ENCODE data around the gene SLC9A7.
"Not testable (repeated sequence)": the region's sequence is repeated elsewhere in the genome, so short reads cannot be mapped to it uniquely, and the experiment has no call there.

Gene SLC9A7

DNA sequence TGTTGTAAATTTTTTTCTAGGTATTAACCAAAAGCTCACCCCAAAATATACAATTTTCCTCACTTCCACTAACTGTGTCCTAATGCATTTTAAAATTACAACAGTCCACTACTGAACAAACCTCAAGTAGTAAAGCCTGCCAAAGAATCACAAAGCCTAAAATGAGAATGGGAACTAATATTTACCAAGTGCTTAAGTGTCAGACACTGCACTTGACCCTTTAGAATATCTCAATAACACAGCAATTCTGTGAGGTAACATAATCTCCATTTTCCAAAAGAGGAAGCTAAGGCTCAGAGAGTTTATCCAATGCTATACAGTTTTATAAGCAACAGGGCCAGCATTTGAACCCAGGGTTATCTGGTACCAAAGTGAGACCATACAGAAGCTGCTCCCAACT lies 4.9 kb downstream of the SLC9A7 start:
- DNase-seq, result no peak

DNA sequence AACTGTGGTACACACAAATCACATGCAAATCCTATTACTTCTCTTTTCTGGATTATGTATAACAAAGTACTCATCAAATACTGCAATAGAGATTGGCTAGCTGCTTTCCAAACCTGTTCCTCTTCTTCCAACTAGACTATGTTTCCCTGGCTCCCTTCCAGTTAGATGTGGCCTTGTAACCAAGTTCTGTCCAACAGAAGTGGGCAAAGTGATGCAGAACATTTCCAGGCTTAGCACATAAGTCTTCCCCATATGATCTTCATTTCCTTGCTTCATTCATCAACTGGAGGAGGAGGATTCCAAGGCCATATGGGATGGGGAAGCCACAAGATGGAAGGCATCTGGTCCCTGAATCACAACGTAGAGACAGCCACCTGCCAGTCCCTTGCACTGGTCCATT lies 8.0 kb downstream of the SLC9A7 start:
- no peak for DNase-seq

DNA sequence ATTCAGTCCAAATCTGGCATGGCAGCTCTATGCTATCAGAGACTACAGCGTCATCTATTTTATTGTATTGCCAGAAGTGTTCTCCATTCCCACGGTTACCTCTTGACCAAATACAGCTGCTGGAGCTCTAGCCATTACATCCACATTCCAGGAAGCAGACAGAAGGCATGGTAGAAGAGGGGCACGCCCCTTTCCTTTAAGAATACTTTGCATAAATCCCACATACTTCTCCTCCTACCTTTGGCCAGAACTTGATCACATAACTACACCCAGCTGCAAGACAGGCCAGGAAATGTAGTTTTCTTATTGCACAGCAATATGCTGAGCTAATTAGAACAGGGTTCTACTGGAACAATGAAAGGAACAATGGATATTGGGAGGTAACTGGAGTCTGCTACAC lies 14.9 kb downstream of the SLC9A7 start:
- DNase-seq, result no peak

DNA sequence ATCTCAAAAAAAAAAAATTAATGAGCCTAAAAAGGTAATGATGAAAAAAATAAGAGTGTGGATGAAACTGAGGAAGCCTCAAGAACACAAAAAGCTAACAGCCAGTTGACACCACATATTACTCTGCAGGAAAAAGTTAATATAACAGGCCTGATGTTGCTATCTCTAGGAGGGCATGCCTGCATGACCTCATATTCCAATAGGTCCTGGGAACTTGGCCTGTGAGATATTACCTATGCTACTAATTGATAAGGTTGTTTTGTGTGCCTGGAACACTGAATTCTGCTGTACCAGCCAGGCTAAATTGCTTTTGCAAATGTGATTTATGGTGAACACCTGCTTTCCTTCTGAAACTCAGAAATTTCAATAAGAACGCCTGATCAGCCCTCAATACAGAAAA lies 15.9 kb downstream of the SLC9A7 start:
- no peak for DNase-seq

DNA sequence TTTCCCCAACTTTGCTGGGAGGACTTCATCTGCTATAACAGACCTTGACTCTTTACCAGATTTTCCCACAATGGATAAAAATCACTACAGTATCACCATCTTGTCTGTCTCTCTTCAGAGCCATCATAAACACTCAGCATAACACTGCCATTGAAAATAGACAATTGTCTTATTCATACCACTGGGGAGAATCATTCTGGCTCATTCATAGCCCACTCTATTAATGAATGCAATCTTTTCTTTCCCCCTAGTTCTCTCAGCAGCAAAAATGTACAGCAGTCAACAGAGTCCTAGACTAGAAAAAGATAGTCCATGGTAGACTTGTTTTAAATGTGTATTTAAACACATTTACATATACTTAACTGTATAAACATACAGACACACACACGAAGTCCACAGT lies 19.2 kb downstream of the SLC9A7 start:
- no peak for DNase-seq

DNA sequence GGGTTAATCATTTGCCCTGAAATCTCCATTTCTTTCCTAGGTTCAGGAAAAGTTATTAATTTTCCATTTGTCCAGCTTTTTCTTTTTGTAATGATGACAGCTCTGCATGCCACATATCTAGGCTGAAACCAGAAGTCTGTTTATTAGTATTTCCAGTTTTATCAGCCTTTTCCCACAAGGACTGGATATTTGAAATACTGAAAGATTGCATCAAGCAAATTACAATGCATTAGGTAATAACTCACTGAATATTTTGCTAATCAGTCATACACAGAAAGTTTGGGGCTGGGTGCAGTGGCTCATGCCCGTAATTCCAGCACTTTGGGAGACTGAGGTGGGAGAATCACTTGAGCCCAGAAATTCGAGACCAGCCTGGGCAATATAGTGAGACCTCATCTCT lies 21.5 kb downstream of the SLC9A7 start:
- DNase-seq, result peak; percentile 74

DNA sequence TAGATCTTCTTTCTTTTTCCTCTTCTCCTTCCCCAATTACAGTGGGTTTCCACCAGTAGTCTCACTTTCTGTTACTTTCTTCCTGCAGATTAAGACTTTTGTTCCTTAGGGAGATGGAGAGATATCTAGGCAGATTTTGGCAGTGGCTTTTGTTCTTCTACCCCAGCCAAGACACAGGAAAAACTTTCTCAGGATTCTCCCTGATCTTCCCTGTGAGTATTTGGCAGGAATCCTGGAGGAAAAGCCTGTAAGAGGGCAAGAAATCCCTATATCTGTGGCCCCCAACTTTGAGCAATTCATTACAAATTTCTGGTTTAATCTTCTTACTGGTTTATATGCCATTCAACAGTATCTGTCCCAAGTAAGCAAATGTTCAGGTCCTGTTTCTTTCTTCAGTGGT lies 21.9 kb downstream of the SLC9A7 start:
- no peak for DNase-seq

DNA sequence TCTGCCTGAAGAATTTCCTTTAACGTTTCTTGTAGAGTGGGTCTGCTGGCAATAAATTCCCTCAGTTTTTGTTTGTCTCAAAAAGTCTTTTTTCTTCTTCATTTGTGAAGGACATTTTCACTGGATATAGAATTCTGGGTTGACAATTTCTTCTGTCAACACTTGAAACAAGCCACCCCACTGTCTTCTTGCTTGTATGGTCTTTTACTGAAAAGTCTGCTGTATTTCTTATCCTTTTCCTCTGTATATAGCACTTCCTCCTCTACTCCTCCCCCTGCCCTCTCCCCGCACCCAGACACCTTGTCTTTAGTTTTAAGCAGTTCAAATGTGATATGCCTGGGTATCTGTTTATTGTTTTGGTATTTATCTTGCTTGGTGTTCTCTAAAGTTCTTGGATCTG lies 23.3 kb downstream of the SLC9A7 start:
- no peak for DNase-seq

DNA sequence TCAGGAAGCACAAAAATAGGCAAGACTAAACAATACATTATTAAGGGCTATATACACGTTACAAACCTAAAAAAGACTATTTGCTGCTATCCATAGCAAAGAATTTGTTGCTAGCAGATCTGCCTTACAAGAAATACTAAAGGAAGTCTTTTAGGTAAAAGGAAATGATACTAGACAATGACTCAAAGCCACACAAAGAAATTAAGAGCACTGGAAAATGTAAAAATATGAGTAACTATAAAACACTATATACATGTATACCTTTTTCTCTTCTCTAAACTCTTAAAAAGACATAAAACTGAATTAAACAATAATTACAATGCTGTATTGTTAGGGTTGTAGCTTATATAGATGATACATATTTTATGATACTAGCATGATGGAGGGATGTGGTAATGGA lies 25.7 kb downstream of the SLC9A7 start:
- DNase-seq, result no peak

DNA sequence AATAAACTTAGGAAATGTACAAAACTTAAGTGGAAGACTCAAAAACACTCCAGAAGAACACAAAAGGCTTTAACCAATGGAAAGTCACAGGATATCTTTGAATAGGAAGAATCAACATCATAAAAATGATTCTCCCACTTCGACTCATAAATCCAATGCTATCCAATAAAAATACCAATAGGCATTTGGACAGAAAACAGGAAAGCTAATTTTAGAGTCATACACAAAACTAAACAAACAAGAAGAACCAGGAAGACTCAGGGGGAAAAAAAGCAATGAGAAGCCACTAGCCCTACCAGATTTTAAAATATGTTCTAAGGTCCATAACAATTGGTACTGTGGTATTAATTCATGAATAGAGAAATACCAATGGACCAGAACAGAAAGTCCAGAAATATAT lies 28.2 kb downstream of the SLC9A7 start:
- DNase-seq, result no peak

DNA sequence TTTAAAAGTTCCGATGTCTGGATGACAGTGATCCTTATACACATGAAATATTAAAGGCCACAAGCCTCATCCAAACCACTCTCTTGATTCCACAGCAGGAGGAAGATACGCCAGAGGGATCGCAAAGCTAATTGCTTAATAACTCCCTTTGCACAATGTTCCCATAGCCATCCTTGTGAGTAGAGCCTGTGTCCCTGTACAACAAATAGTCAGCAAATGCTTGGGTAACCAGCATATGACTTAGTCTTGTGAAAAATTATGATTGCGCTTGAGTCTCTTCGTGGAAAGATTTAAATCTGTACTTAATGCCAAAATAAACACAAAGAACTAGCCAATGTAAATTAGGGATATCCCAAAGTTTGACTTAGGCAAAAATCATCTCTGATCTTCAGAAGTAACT lies 31.5 kb downstream of the SLC9A7 start:
- DNase-seq, result no peak

DNA sequence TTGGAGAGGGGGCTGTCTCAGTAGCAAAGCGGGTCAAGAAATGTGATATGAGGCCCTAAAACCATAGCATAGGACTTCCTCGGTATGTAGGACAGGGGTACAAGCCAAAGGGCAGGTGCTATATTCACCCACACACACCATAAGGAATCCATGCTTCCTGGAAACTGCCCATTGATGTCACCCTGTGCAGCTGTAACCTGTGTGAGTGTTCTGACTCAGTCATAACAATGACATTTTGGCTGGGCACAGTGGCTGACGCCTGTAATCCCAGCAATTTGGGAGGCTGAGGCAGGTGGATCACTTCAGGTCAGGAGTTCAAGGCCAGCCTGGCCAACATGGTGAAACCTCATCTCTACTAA lies 35.4 kb downstream of the SLC9A7 start:
- DNase-seq, result not testable (repeated sequence)

DNA sequence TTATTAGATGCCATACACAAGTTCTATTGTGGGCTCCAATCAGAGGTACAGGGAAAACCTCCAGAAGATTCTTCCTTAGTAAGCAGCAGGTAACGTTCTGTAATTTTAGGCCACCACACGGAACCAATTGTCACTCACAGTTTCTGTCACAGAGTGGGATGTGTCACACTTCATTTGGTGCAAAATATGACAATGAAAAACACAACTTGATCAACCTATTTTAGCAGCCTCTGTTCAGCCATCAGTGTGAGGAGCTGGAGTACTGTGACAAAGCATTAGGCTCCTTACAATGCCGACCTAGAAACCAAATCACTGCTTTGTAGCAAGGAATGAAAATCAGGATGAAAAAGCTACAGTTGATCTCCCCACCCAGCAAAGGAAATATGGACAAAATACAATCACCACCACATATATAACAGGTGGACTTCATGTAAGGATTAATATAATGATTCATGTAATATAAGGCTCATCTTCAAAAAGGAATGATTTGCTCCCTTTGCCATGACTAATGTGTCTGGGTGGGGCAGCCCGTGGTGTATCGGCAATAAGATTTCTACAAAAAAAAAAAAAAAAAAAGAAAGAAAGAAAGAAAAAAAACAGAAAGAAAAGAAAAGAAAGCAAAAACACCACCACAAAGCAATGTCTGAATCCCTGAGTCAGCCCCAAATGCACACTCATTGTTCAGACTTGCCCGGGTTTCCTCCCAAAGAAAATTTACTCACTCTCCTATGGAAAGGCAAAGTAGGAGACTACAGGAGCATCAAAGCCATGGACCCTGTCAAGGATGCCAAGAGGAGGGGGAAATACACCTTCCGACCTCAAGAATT lies 36.0 kb downstream of the SLC9A7 start:
- DNase-seq, result peak; percentile 13

DNA sequence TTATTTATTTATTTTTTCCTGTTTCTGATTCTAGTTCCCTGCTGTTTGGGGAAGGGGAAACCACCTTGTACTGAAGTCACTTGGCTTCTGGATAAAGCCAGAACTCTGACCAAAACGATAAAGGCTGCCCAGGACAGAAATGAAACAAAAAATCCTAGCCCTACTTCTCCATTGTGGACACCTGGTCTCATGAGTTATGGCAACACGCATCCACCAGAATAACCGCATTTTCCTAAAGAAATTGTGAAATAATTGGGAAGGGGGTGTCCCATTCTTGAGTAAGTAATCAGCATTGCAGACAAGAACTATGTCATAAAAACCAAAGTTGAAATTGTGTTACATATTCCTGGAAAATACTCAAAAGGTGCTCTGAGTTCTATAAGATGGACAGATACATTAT lies 42.1 kb downstream of the SLC9A7 start:
- DNase-seq, result no peak

DNA sequence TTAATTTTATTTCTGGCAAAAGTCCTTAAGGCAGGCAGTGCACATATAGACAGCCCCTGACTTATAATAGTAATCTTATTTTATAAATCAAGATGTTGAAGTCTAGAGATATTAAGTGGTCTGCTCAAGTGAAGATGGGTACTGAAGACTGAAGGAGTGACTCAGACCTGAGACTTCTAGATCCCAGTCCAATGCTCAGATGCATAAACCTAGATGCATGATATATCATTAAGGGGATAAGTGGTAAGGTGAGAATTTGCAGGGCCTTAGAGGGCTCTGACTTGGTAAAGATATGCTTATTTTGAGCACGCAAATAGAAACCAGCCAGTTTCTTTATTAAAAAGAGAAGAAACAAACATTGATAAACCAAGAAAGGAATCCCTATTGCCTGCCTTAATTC lies 42.9 kb downstream of the SLC9A7 start:
- no peak for DNase-seq

DNA sequence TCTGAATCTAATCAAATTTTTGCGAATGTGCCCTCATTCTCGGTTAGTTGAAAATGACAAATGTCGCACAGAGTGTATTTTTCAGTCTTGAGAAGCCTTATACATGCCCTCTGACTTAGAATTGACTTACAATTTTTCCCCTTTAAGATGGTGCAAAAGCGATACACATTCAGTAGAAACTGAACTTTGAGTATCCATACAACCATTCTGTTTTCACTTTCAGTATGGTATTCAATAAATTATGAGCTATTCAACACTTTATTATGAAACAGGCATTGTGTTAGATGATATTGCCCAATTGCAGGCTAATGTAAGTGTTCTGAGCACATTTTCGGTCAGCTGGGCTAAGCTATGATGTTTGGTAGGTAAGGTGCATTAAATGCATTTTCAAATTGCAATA lies 43.4 kb downstream of the SLC9A7 start:
- DNase-seq, result no peak

DNA sequence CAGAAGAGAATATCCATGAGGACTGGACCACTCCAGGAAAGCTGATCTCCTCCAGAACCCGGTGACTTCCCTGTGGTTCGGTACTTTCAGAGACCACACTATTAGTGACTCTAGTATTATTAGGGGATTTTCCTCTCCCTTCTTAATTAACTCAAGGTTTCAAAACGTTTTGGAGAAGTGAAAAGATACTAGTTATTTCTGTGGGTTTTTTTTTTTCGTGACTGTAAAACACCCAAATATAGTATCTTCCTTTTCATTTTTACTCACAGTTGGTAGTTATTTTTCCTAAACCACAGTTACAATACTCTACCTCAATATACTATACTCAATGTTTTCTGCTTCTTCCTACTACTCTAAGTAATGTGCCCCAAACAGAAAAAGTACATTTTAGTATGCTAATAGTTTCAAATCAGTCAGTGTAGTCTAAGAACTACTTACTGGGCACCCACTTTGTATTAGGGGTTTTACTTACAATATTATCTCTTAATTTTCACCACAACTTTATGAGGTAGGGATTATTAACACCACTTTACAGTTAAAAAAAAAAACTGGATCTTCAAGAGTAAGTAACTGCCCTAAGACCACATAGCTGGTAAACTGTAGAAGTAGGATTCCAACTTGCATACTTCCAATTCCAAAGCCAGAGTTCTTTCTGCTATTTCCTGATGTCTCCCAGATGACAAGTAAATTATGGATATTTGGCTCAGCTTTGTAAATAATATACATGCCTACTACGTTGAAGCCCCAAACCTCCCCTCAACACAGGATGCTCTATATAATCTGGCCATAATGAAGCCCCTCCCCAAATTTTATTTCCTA lies 45.0 kb downstream of the SLC9A7 start:
- peak; percentile 49 for DNase-seq

DNA sequence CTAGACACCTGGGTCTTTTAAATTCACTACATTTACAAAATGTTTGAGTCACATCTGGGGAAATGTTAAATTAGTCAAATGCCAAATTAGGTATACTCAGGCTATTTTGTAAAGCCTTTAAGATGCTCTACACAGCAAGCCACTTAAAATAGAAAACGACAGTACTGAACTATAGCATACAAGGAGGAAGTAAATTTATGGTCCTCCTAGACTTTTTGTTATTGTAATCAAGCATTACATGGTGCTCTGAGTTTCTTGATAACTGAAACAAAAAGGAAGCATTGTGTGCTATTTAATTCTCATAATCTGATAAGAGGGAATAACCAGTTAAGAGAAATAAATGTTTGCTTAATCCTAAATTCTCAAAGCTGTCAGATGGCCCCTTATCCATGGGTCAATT lies 46.2 kb downstream of the SLC9A7 start:
- DNase-seq, result no peak

DNA sequence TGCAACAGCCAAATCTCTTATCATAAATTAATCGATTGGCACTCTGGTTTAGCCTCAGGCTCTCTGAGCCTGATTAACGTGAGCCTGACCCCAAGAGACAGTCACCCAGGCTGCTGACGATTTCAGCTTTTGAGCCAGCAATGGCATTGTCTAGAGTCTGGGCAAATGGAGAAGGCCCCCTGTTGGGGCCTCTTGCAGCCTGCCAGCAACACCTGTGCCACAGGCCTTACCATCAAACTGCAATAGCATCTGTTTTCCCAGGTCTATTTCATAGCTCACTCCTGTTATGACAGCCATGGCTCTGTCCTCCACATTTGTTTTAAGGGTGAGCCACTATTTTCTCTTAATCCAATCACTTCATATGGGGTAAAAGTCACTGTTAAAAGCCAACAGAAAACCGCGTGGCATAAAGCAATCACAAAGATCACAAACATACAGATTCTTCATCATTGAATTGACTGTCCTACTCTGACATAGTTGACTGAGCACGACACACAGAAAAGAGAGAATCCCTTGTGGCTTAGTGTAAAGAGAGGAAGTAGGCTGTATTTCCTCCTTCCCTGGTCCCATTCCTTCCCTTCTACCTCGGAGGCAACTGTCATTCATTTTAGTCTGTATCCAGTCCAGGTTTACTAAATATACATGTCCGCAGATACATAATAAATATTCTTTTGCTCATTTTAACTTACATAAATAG lies 47.8 kb downstream of the SLC9A7 start:
- DNase-seq, result no peak

DNA sequence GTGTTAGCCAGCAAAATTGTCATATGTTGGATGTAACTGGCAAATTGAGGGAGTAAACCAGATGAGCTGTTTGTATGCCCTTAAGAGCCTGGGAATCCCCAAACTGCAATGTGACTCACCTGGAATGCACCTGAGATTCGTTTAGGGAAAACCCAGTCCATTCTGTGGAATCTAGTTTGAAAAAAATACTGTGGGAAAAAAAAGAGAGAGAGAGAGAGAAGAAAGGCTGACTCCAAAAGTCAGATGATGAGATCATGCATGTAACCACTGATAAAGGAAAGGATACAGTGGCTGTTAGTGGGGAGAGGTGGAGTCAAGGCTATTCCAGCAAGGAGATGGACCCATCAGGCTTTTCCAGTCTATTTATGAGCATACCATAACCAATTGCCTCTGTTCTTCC lies 48.5 kb downstream of the SLC9A7 start:
- DNase-seq, result peak; percentile 24

DNA sequence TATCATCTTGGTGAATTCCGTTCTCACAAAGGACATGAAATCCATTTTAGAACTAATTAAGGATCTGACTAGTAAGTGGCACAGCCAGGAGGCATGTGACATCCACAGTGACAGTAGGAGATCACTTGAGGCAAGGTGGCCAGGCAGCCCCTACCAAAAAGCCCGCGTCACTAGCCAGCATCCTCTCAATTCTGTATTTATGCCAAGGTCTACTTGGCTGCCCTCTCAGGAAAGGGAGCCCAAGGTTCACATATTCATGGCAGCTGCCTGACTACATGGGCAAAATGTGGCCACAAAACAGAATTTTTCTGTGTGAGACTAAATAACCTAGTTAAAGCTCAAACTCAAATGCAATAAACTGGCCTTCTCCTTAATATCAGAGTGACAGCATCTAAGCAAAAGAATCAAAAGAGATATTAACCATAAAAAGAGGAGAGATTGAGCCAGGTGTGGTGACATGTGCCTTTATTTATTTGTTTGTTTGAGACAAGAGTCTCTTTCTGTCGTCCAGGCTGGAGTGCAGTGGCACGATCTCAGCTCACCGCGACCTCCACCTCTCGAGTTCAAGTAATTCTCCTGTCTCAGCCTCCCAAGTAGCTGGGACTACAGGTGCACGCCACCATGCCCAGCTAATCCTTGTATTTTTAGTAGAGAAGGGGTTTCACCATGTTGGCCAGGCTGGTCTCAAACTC lies 51.5 kb downstream of the SLC9A7 start:
- DNase-seq, result no peak

DNA sequence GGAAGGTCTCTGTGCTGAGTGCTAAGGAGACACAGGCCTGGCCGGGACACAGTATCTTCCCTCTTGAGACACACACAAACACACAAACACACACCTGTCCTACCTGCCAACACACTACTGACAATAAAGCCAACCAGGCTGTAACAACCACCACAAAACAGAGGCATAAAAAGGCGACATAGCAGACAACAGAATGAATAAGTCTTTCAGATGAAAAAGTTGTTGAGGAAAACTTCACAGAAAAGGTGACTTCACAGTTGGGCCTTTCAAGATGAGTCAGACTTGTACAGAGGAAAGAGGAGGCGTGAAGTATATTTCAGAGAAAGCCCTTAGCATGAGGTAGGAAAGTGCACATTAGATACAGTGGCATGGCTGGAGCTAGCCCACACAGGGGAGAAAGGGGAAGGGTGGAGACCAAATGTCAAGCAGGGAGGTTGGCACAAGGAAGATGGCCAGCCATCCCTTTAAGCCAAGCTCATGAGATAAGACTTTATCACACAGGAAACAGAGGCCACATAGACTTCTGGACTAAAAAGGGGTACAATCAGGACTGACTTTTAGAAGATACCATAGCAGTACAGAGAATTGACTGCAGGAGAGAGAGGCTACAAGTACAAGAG lies 54.0 kb downstream of the SLC9A7 start:
- peak; percentile 20 for DNase-seq

DNA sequence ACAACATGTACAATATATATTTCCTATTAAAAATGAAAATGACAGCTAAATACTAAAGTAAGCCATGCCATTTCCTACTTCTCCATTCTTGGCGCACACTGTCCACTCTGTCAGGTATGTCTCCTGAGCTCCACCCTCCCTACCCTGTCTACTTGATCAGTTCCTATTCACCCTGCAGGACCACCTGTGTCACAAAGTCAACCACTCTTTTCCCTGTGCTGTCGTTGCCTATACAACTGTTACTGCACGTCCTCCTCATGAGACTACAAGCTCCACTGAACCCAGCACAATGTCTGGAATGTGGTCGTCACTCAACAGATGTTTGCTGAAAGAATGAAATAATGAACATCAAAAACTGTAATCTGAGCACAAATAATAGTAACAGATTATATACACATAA lies 54.9 kb downstream of the SLC9A7 start:
- no peak for DNase-seq

Data from EL (cell line).